Ovary (tissue), 9 donors: ENCODE measurements around the gene USP25. TPM values are rescaled to one million over a fixed set of nuclear protein-coding genes. Genes with fewer than 3 reads are reported as not detected.

Source experiments
- DNase-seq, 5 donors: peaks; one replicate each; pipeline ENCODE4 v3.0.0-alpha.2; 2019 to 2020
- H3K27ac ChIP-seq, 2 donors: fragments of 200-600 bp; one replicate each; pipeline versions ENCODE4 v1.5.1 to v1.8.0; 2019 to 2022
- H3K27me3 ChIP-seq: fragments of 200-600 bp; one replicate; pipeline ENCODE4 v1.8.0; 2022
- H3K36me3 ChIP-seq: fragments of 200-600 bp; sonication (generic); one replicate; pipeline ENCODE4 v1.5.1; 2019
- H3K4me1 ChIP-seq: one replicate; pipeline ENCODE4 v1.8.1; 2013; ENCODE audit warnings: mild to moderate bottlenecking, moderate library complexity; ENCODE audit not compliant: insufficient read depth
- H3K4me3 ChIP-seq: fragments of 200-600 bp; sonication (generic); one replicate; pipeline ENCODE4 v1.5.1; 2017
- H3K9me3 ChIP-seq, 2 donors: fragments of 200-600 bp in 1 of 2; sonication (generic) in 1 of 2; one replicate each; pipeline versions ENCODE4 v1.5.1 to v1.8.1; 2013 to 2019; ENCODE audit warnings: mild to moderate bottlenecking in 1 of 2, moderate library complexity in 1 of 2
- EP300 ChIP-seq: sonication (generic); formaldehyde crosslinking; IDR thresholded peaks from one replicate; pipeline ENCODE4 v1.6.1; 2017; ENCODE audit warnings: antibody characterized with exemption
- POLR2A ChIP-seq: fragments of 450-650 bp; IDR thresholded peaks from one replicate; pipeline ENCODE4 v1.6.1; 2017; ENCODE audit warnings: antibody characterized with exemption, mild to moderate bottlenecking, moderate library complexity
- WGBS, 3 donors: extraction: QIAGEN DNeasy Blood & Tissue Kit in 1 of 3; methylation state at CpG; one replicate each; pipeline versions ENCODE4 v1.1.5 to v1.1.7; 2013 to 2017; 5-methylcytosine and 5-hydroxymethylcytosine counted together
- intact Hi-C, 4 donors: fragments of 100-400 bp; cut with DNase I; formaldehyde crosslinking; loops; one replicate each; pipeline versions ENCODE4 v1.11.0 to v1.15.1; 2022 to 2023
- polyA plus RNA-seq, 2 donors: library from polyadenylated mRNA; stranded (reverse); fragments of 200-250 nt in 1 of 2; fragments of 350-450 nt in 1 of 2; fragmentation: Illumina TruSeq in 1 of 2; extraction: RNeasy Lipid Tissue Mini Kit (QIAGEN cat#74804) in 1 of 2; gene quantifications; one replicate each; pipeline ENCODE4 v1.2.3, GENCODE V29; 2013 to 2014
- total RNA-seq, 7 donors: library from RNA; depleted of rRNA in 2 of 7; stranded (reverse); fragments of >200 nt in 2 of 7; fragmentation: NEBNext Ultra II Directional in 3 of 7; extraction: Animal tissue kit (Norgen Biotek cat#: 25700) in 3 of 7; gene quantifications; one replicate each; pipeline versions ENCODE4 v1.1.0 to v1.2.4, GENCODE V29; 2016 to 2023
- TF ChIP-seq, protein P1 (sequence below), 3 donors: fragments of 450-650 bp in 2 of 3; fragments of 200-600 bp in 1 of 3; IDR thresholded peaks; one replicate each; pipeline versions ENCODE4 v1.5.1 to v1.8.0; 2016 to 2022; ENCODE audit warnings: antibody characterized with exemption in 3 of 3, mild to moderate bottlenecking in 1 of 3
- donor health status: DM: no; HTN: no; CAD: no; lungs with moderate emphysema.
- donor health status: DM: no; HTN: no; CAD: no.
- donor health status: Bipolar disorder and iron deficiency.
- donor health status: DM: yes; HTN: yes; CAD: no.
- donor health status: DM: no; HTN: no; CAD: no.
- donor health status: DM: yes; HTN: yes; CAD: no.

The USP25 gene
- total and polyA plus RNA-seq, 9 donors, result 11.9 to 40.8 (median 34.9) TPM

DNA sequence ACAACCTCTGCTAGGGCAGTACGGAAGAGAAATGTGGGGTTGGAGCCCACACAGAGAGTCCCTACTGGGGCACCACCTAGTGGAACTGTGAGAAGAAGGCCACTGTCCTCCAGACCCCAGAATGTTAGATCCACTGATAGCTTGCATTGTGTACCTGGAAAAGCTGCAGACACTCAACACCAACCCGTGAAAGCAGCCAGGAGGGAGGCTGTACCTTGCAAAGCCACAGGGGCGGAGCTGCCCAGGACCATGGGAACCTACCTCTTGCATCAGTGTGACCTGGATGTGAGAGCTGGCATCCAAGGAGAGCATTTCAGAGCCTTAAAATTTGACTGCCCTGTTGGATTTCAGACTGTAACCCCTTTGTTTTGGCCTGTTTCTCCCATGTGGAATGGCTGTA lies 85.5 kb downstream of the USP25 start:
- no peak overlapping the region for H3K27ac ChIP-seq
- no peak for DNase-seq
- no peaks in the 10 kb centered on the region for H3K36me3 ChIP-seq
- WGBS, 3 donors, result 95 to 98% (median 97%) methylated on average over 3 of the region's 3 CpGs
- no peaks in the 10 kb centered on the region for H3K4me1 ChIP-seq
- H3K9me3 ChIP-seq, result no peaks in the 10 kb centered on the region
- intact Hi-C loops, result no loop called here
- no peaks in the 10 kb centered on the region for H3K27me3 ChIP-seq
- no peak overlapping the region for H3K4me3 ChIP-seq
- TF ChIP-seq EP300 (no peak), POLR2A (no peak)
- TF ChIP-seq, protein P1, sequence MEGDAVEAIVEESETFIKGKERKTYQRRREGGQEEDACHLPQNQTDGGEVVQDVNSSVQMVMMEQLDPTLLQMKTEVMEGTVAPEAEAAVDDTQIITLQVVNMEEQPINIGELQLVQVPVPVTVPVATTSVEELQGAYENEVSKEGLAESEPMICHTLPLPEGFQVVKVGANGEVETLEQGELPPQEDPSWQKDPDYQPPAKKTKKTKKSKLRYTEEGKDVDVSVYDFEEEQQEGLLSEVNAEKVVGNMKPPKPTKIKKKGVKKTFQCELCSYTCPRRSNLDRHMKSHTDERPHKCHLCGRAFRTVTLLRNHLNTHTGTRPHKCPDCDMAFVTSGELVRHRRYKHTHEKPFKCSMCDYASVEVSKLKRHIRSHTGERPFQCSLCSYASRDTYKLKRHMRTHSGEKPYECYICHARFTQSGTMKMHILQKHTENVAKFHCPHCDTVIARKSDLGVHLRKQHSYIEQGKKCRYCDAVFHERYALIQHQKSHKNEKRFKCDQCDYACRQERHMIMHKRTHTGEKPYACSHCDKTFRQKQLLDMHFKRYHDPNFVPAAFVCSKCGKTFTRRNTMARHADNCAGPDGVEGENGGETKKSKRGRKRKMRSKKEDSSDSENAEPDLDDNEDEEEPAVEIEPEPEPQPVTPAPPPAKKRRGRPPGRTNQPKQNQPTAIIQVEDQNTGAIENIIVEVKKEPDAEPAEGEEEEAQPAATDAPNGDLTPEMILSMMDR (IDR thresholded peaks at IDR 0.05), result no peak

DNA sequence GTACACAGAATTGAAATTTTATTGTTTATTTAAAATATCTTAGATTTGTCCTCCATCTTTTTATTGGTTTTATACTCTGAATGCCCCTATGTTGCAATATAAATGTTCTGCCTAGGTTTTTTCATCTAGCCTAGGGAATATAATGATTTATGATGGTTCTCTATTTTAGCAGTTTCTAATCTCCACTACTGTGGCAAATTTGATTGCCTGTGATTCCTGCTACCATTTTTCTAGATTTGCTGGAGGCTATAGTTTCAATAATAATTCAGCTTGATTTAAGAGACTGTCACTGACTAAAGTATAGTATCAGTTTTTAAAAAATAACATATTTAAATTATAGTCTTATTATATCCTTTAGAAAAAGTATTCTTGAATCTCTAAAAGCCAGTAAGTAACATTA lies 90.5 kb downstream of the USP25 start:
- DNase-seq, result no peak
- intact Hi-C loops, result no loop called here
- H3K4me1 ChIP-seq, result no peaks in the 10 kb centered on the region

DNA sequence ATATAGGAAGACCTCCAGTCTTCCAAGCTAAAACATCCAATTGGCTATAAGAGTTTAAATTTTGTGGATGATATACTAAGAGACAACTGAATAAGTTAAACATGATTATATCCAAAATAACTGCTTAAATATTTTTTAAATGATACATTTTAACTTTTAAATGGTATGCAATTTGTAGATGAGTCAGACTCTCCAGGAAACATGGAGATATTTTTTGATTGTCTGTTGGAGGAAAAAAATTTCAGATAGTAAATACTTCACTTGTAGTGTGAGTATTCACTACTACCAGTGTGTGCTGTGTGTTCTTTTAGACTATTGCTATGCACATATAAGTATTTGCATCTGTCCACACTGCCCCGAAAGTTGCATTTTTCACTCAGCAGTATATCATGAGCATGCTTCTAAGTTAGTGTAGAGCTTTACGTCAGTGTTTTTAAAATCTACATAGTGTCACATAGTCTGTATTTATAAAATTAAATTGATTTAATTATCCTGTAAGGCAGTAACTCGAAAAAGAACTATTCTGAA lies 91.1 kb downstream of the USP25 start:
- Histone ChIP-seq H3K4me3 (no peak overlapping the region), H3K4me1 (no peaks in the 10 kb centered on the region), H3K27me3 (no peaks in the 10 kb centered on the region), H3K36me3 (no peaks in the 10 kb centered on the region), H3K27ac (no peak overlapping the region), H3K9me3 (no peaks in the 10 kb centered on the region)
- no peak for DNase-seq
- 91 to 94% (median 92%) methylated on average over 3 of the region's 3 CpGs for WGBS, 3 donors
- TF ChIP-seq EP300 (no peak), POLR2A (no peak)
- TF ChIP-seq, protein P1 (IDR thresholded peaks at IDR 0.05), result no peak
- intact Hi-C loops, result no loop called here

More for the DNA sequence above, 90.5 kb downstream of the USP25 start:
- Histone ChIP-seq H3K27ac (no peak overlapping the region), H3K36me3 (no peaks in the 10 kb centered on the region), H3K9me3 (no peaks in the 10 kb centered on the region), H3K4me3 (no peak overlapping the region), H3K27me3 (no peaks in the 10 kb centered on the region)
- TF ChIP-seq POLR2A (no peak), EP300 (no peak)
- TF ChIP-seq, protein P1 (IDR thresholded peaks at IDR 0.05), result no peak

DNA sequence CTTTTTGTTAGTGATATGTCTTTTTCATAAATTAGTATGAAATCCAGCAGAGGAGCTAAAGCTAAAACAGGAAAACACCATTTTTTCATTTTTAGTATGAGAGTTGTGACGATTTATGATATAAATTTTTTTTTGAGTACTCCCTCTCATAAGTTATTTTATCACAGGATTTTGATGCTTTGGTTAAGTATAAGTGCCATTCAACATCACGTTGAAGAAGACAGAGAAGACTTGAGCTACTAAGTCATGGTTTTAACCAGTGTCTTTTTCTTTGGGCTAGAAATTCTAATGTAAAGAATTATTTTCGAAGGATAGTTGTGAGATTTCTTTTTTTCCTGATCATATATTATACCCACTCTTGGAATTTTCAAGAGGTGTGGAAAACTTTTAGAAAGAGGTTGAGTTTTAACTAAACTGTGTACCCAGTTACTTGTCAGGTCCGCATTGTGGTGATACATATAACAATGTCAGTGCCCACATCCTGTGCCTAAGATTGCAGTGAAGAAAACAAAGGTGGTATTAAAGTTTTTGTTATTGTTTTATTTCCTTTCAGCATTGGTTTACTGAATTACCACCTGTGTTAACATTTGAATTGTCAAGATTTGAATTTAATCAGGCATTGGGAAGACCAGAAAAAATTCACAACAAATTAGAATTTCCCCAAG lies 93.8 kb downstream of the USP25 start:
- no peaks in the 10 kb centered on the region for H3K4me1 ChIP-seq
- no peaks in the 10 kb centered on the region for H3K36me3 ChIP-seq
- no peaks in the 10 kb centered on the region for H3K27me3 ChIP-seq
- no peak for DNase-seq
- 92 to 97% (median 97%) methylated on average over 4 of the region's 4 CpGs for WGBS, 3 donors
- intact Hi-C loops, result no loop called here
- H3K9me3 ChIP-seq, result no peaks in the 10 kb centered on the region
- H3K27ac ChIP-seq, result no peak overlapping the region
- TF ChIP-seq POLR2A (no peak), EP300 (no peak)
- TF ChIP-seq, protein P1 (IDR thresholded peaks at IDR 0.05), result no peak
- H3K4me3 ChIP-seq, result no peak overlapping the region
